ELR (cell line): Measurements from ENCODE around the gene NAXE.
A peak's percentile ranks its signal among the peaks of the same experiment; 100 is the strongest.

Source experiments
- DNase-seq: peaks from one replicate; pipeline ENCODE4 v3.0.0-alpha.2; 2015; ENCODE audit warnings: low read depth

The NAXE gene

GRCh38 chr1:156591432-156592157, at the start of gene NAXE:
TSS of gene NAXE (plus strand) at chr1:156591776. CDS start at chr1:156591805, 29 bp downstream.
- peak; percentile 80 for DNase-seq

DNA sequence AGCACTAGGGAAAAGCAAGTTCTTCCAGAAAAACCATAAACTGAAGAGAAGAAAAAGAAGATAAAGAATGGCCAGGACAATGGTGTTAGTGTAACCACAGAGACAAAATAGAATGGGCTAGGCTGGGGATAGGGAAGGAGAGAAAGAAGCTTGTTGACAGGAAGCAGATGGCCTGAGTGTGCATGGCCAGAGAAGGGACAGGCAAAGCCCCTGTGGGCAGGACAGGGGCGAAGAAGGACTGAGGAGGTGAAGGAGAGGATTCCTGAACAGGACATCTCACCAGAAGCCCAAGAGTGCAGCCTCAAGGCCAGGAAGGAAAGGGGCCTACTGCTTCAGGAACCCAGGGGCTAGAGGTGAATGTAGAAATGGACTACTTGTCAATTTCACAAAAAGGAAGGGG, 48.5 kb upstream of the NAXE start:
- no peak for DNase-seq

- DNase-seq: no peak
Measured at GRCh38 chr1:156544592-156545102, 46.9 kb upstream of the NAXE start.

DNA sequence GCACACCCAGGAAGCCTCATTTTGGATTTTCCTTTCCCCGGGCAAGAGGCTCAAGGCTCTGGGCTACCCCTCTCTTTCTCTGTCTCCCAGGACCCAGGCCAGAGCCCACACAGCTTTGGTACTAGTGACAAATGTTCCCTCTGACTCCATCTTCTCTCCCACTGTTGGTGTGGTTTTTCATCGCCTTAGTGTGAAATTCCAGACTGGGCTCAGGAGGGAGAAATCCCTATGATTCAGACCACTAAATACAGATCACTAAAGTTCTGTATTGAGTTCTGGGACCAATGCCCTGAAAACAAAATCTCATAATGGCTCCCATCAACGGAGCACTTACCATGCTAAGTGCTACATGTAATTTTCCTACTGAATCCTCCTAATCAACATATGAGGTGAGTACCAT, 45.3 kb upstream of the NAXE start:
- no peak for DNase-seq

GRCh38 chr1:156547434-156547833, 44.1 kb upstream of the NAXE start:
- no peak for DNase-seq

DNA sequence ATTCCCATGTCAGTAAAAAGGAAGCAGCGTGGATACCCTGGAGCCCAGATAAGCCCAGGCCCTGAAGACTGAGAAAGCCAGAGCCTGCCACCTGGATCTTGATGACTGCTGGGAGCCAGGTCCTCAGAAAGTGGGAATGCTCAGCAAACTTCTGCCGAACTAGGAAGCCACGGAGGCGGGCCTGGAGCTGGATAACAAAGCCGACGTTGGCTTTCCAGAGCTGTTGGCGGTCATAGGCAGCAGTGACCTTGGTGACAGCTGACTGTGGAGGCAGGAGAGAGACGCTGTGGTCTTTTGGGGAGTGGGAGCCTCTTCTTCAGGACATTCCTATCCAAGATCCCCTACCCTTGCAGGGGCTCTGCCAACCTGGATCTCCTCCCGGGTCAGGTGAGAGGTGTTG, 43.6 kb upstream of the NAXE start:
- no peak for DNase-seq

- DNase-seq: no peak
Measured at GRCh38 chr1:156549390-156549789, 42.2 kb upstream of the NAXE start.

- DNase-seq: no peak
Measured at GRCh38 chr1:156549831-156550230, 41.7 kb upstream of the NAXE start.

- DNase-seq: no peak
Measured at GRCh38 chr1:156550346-156550745, 41.2 kb upstream of the NAXE start.

DNA sequence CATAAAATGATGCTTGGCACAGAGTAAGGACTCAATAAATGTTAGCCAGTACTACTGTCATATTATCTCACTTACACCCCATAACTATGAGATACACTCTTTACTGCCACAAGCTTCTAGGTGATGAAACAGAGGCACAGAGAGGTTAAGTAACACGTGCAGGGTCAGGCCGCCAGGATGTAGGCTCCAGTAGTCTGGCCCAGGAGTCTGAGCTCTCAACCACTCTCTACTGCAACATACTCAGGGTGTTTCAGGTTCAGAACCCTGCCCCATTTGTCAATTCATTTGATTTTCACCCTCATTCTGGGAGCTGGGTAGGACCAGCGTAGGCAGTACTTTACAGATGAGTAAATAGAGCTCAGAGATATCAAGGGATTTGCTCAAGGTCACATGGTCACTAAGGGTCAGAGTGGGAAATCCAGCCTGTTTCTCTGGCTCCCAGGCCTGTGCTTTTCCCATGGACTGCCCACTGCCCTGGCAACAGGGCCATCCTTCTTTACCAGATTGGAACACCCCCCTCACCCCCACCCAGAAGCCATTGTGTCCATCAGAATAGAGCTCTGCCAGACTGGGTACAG, 40.4 kb upstream of the NAXE start:
- DNase-seq: no peak

GRCh38 chr1:156551869-156552268, 39.7 kb upstream of the NAXE start:
- peak; percentile 79 for DNase-seq

- no peak for DNase-seq
Measured at GRCh38 chr1:156552518-156552917, 39.1 kb upstream of the NAXE start.

DNA sequence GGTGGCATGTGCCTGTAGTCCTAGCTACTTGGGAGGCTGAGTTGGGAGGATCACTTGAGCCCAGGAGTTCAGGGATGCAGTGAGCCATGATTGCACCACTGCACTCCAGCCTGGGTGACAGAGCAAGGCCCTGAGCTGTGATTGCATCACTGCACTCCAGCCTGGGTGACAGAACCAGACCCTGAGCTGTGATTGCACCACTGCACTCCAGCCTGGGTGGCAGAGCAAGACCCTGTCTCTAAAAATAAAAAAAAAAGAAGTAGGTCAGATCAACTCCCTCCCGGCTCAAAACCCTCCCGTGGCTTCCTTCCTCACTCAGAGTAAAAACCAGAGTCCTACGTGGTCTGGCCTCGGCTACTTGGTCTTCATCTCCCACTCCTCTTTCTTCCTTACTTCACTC, 38.6 kb upstream of the NAXE start:
- peak; percentile 17 for DNase-seq

DNA sequence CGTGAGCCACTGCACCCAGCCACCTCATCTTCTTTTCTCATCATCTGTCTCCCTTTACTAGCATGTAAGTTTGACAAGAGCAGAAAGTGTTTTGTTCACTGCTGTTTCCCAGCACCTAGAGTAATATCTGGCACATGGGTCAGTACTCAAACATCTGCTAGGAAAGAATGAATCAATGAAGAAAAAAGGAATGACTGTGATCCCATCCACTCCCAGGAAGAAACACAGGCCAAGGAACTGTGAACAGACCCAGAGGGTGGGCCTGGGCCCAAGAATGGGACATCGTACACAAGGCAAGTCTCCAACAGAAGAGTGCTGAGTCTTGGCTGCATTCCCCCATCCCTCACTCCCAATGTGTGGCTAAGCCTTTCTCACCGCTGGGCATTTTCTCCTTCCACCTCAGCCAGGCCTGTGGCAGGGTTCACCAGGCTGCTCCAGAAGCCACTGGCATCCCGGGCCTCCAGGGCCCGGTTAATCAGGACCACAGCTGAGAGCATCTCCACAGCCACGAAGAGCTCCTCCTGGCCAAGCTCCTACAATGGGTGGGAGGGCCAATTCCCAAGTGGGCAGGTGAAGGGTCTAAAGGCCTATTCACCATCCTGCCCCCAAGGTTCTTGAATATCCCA, 37.6 kb upstream of the NAXE start:
- no peak for DNase-seq

DNA sequence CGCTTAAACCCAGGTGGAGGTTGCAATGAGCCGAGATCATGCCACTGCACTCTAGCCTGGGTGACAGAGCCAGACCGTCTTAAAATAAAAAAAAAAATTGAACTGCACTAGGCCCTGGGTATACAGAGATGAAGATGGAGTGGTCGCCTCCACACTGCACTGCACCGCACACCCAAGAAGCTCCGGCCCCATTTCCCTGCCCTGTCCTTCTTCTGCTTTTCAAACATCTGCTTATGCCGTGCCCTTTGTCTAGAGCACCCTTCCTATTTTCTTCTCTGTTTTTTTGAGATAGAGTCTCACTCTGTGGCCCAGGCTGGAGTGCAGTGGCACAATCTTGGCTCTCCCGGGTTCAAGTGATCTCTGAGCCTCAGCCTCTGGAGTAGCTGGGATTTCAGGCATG, 36.6 kb upstream of the NAXE start:
- DNase-seq: no peak

DNA sequence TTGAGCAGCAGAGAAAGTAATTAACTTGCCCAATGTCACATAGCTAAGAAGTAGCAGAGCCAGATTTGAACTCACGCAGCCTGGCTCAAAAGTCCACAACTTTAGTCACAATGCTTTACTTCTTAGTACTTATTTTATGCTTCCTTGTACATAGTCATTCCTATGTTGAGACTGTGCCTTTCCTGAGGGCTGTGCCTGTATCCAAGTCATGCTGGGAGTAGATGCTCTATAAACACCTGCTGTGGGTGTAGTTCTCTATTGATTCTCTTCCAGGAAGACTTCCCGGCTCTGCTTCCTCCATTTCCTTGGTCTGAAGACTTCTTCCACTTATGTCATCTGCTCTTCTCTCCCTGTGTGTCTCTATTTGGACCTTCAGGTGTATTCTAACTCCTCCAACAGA, 35.9 kb upstream of the NAXE start:
- no peak for DNase-seq

DNA sequence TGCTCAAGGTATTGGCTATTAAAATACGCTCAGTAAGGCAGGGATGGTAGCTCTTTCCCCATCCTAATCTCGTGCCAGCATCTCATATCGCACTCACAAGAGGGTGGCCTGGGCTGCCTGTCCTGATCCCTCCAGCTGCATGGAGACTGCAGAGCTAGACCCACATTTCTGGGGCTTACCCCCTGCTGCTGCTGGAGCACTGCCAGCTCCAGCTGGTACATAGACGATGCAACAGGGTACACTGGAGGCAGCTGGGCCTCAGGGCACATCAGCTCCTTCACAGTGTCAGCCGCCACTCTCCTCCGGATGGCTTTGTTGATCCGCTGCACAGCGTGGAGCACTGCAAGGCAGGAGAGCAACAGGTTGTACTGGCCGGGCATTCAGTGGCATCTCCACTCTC, 35.2 kb upstream of the NAXE start:
- DNase-seq: no peak

DNA sequence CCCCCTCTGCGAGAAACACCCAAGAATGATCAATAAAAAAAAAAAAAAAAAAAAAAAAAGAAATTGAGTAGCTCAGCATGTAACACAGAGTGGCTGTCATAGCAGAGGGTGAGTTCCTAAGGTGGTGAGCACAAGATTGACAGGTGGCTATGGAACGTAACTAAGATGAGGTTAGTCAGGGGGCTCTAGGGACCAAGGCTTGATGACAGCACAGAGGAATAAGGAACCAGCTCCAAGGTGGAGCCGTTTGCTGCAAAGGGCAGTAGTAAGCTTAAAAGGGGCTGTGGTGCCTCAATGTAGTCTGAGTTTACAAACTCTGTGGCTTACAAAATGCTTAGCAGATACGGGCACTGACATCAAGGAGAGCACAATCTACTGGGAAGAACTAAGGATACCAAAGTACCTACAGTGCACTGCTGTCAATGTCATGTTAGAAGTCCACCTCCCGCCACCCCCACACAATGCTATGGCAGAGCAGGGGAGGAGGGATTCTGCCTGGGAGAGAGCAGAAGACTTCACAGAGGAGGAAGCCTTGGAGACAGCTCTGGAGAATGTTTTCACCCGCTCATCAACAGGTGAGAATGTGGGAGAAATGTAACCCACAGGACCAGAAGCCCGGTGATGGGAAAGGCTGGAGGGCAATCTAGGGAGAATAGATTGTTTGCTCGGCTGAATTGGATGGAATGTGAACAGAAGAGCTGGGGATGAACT, 32.3 kb upstream of the NAXE start:
- no peak for DNase-seq

GRCh38 chr1:156559797-156560385, 31.7 kb upstream of the NAXE start:
- DNase-seq: peak; percentile 25

GRCh38 chr1:156560585-156561163, 30.9 kb upstream of the NAXE start:
- no peak for DNase-seq

GRCh38 chr1:156565519-156565918, 26.1 kb upstream of the NAXE start:
- DNase-seq: no peak

DNA sequence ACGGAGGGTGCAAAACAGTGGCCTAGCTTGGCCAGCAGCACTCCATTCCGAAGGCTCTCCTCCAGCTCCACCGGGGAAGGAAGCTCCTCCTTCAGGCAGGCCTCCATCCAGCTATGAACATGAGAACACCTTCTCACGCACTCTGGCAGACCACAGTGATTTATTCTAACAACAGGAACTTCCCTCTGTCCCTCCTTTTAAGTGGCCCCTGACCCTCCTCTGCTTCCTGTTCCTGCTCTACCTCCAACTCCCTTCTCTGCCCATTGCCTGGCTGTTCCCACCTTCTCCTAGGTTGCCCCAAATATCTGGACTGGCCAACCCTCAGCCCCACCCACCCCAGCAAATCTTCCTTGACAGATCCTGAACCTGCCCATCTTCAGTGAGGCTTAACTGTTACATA, 25.1 kb upstream of the NAXE start:
- DNase-seq: no peak
